AG04450 (cell line): Measurements from ENCODE around the gene DDX51. TPM values are rescaled to one million over a fixed set of nuclear protein-coding genes. Genes with fewer than 3 reads are reported as not detected.

Experiments used
- CTCF ChIA-PET: fragments of 300-600, 350-600 bp; formaldehyde crosslinking; extraction: SDS; loops from one replicate; lab custom pipeline; 2022; ENCODE audit warnings: antibody characterized with exemption, inconsistent platforms; lab: Charles Lee
- POLR2A ChIA-PET: fragments of 350-600 bp; formaldehyde crosslinking; extraction: SDS; loops from one replicate; lab custom pipeline; 2021; ENCODE audit warnings: antibody characterized with exemption, inconsistent platforms; lab: Yijun Ruan, JAX
- DNase-seq: peaks from one replicate; pipeline ENCODE4 v3.0.0-alpha.2; 2011; ENCODE audit warnings: low read depth, low spot score
- H3K27ac ChIP-seq: one replicate; pipeline ENCODE4 v1.5.1; 2012; ENCODE audit warnings: low read depth, low read length, control low read depth
- H3K27me3 ChIP-seq: one replicate; pipeline ENCODE4 v1.6.0; 2012; ENCODE audit warnings: low read length; ENCODE audit not compliant: control insufficient read depth, insufficient read depth
- H3K4me3 ChIP-seq: 2 replicates; pipeline ENCODE4 v1.5.1; 2011; ENCODE audit warnings: mild to moderate bottlenecking, low read depth, low read length, control low read depth
- H3K9me3 ChIP-seq: 2 replicates; pipeline ENCODE4 v1.5.1; 2012; ENCODE audit warnings: low read length; ENCODE audit not compliant: control insufficient read depth, insufficient read depth
- polyA plus RNA-seq: library from polyadenylated mRNA; depleted of rRNA; stranded (reverse); fragments of >200 nt; gene quantifications from 2 replicates; pipeline ENCODE4 v1.2.3, GENCODE V29; 2011
- TF ChIP-seq, protein P1 (sequence below): IDR thresholded peaks from 2 replicates; pipeline ENCODE4 v1.5.1; 2011; ENCODE audit warnings: low read depth, low read length, control low read depth, inconsistent platforms

The DDX51 gene
- polyA plus RNA-seq, 1 experiment = 4.5 TPM

DNA sequence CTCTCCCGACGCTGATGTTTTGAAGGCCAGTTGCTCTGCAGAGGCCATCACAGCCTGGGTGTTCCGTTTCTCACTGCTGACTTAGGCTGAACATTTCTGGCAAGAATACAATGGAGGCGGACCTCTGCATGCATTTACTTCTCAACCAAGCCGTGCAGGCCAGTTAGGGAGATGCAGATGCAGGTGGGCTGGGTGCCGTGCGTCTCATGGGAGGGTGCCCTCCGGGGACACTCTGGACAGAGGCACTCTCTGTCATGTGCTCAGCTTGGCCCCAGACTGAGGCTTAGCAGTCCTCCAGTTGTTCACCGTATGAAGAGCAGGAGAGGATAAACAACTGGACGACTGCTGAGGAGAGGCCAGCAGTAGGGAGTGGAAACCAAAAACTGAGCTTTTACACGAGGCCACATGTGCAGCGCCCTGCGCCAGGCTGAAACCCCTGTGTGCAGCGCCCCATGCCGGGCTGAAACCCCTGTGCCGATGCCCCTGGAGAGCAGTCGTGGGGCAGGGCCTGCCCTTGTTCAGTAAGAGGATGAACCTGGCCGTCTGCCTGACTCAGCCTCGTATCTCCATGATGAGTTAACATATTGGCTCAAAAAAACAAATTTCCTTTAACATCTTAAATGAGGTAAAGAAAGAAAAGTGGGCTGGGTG, 32.3 kb downstream of the DDX51 start:
- Histone ChIP-seq H3K9me3 (no peaks in the 10 kb centered on the region; the same call in 1 of the 2 replicates), H3K4me3 (no peak overlapping the region), H3K27me3 (no peaks in the 10 kb centered on the region), H3K27ac (no peak overlapping the region)
- TF ChIP-seq, protein P1, sequence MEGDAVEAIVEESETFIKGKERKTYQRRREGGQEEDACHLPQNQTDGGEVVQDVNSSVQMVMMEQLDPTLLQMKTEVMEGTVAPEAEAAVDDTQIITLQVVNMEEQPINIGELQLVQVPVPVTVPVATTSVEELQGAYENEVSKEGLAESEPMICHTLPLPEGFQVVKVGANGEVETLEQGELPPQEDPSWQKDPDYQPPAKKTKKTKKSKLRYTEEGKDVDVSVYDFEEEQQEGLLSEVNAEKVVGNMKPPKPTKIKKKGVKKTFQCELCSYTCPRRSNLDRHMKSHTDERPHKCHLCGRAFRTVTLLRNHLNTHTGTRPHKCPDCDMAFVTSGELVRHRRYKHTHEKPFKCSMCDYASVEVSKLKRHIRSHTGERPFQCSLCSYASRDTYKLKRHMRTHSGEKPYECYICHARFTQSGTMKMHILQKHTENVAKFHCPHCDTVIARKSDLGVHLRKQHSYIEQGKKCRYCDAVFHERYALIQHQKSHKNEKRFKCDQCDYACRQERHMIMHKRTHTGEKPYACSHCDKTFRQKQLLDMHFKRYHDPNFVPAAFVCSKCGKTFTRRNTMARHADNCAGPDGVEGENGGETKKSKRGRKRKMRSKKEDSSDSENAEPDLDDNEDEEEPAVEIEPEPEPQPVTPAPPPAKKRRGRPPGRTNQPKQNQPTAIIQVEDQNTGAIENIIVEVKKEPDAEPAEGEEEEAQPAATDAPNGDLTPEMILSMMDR = no peak
- CTCF ChIA-PET = no interaction called here
- DNase-seq = no peak
- POLR2A ChIA-PET = no interaction called here

DNA sequence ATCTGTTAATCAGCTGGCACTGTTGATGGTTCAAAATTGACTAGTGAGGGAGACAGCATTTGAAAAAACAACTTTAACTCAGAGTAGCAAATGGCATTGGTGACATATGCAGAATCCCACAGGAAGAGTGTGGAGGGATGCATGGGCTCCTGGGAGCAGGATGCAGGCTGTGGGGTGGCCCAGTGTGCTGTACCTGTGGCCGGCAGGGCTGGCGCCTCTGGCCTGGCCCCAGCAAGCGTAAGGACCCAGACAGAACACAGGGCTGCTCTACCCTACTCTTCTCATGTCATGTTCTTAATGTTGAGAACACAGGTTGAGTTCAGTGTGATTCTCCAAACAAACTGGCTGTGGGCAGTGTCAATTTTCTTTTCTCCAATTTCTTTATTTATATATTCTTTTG, 33.4 kb downstream of the DDX51 start:
- DNase-seq = no peak
- POLR2A ChIA-PET = no interaction called here
- Histone ChIP-seq H3K27me3 (no peaks in the 10 kb centered on the region), H3K4me3 (no peak overlapping the region), H3K9me3 (no peaks in the 10 kb centered on the region), H3K27ac (no peak overlapping the region)
- CTCF ChIA-PET = no interaction called here
- TF ChIP-seq, protein P1 = no peak

DNA sequence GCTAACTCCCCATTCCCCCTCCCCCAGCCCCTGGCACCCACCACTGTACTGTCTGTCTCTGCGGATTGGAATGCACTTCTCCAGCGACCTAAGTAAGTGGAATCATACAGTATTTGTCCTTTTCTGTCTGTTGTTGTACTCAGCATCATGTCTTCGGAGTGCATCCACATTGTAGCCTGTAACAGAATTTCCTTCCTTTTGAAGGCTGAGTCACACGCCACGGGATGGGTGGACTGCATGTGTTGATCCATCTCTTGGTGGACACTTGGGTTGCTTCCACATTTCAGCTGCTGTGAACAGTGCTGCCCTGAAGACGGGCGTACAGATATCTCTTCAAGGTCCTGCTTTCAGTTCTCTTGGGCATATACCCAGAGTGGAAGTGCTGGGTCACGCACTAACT, 34.4 kb downstream of the DDX51 start:
- no peak overlapping the region for H3K4me3 ChIP-seq
- no peak for DNase-seq

DNA sequence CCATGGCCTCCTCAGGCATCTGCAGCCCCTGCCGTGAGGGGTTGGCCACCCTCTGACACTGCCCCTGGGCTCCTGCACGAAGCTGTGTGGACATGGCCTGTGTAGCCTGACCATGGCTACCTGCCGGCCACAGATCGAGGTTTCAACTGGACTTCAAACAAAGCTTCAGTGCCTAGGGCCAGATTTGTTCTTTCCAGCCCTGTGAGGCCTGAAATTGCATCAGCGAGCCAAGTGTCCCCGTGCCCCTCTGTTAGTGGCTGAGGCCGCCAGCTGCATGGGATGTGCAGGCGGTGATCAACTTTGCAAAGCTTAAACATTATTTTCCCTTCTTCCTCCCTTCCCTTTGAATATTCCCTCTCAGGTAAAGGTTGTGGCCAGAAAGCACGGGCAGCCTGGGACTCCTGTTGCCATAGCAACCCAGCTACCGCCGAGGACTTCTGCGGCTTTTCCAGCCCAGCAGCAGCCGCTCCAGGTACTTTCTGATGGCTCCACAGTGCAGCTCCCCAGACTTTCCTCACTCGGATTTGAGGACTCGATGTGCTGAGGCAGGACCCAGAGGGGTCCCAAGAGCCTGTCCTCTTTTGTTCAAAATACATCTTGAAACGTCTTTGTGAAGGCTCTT, 35.8 kb downstream of the DDX51 start:
- DNase-seq = no peak
- no peak overlapping the region for H3K4me3 ChIP-seq
- ChIA-PET CTCF (no interaction called here), POLR2A (no interaction called here)
- H3K27ac ChIP-seq = no peak overlapping the region
- H3K9me3 ChIP-seq = no peaks in the 10 kb centered on the region
- TF ChIP-seq, protein P1 = no peak
- H3K27me3 ChIP-seq = no peaks in the 10 kb centered on the region

More for the DNA sequence above, 34.4 kb downstream of the DDX51 start:
- Histone ChIP-seq H3K27ac (no peak overlapping the region), H3K9me3 (no peaks in the 10 kb centered on the region), H3K27me3 (no peaks in the 10 kb centered on the region)
- TF ChIP-seq, protein P1 = no peak
- POLR2A ChIA-PET = no interaction called here
- CTCF ChIA-PET = no interaction called here

DNA sequence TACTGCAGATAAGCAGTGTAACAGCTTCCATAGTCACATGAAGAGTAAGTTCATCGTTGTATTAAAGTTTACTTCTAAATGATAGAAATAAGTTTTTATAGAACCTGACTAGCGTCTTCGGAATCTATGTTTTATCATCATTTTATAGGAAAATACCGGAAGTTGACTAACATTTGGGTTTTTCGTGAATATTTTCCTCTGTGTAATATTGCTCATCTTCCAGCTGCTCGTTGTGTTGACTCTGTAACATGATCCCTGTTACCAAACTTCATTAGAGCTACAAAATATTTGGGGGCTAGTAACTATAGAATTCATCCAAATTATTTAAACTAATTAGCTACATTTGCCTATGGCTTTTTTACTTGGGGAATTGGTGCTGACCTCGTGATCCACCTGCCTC, 37.2 kb downstream of the DDX51 start:
- no peaks in the 10 kb centered on the region for H3K9me3 ChIP-seq
- H3K27me3 ChIP-seq = no peaks in the 10 kb centered on the region
- ChIA-PET CTCF (interaction anchor here (0.6 kb wide), 1 partner anchor 54 kb away, joined by 4 read pairs; no protein-coding TSS in a partner anchor), POLR2A (interaction anchor here (1.0 kb wide), 1 partner anchor 61 kb away, joined by 4 read pairs; no protein-coding TSS in a partner anchor)
- no peak for DNase-seq
- TF ChIP-seq, protein P1 = no peak
- H3K27ac ChIP-seq = no peak overlapping the region
- no peak overlapping the region for H3K4me3 ChIP-seq
